HG03432 (cell line): ENCODE data around the gene HYOU1.
A peak's percentile ranks its signal among the peaks of the same experiment; 100 is the strongest.
"Not testable (repeated sequence)": the region's sequence is repeated elsewhere in the genome, so short reads cannot be mapped to it uniquely, and the experiment has no call there.

ENCODE experiments used
- ATAC-seq: cut with Tn5 transposase; IDR thresholded peaks from one replicate; pipeline ENCODE4 v1.9.1; 2021; ENCODE audit warnings: mild to moderate bottlenecking, moderate library complexity; ENCODE audit not compliant: unreplicated experiment

The HYOU1 gene

DNA sequence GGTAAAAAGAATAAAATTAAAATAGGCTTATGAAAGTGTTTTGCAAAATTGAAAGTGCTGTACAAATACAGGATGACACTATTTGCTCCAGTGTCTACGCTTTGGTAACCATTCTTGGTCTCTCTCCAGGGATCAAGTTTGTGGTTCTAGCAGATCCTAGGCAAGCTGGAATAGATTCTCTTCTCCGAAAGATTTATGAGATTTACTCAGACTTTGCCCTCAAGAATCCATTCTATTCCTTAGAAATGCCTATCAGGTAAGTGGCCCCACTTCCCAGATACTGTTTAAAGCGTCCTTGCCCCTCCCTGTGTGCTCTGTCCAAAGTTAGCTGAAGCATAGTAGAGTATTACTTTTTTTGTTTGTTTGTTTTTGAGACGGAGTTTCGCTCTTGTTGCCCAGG is 35.4 kb downstream of the HYOU1 start:
- ATAC-seq = no peak

DNA sequence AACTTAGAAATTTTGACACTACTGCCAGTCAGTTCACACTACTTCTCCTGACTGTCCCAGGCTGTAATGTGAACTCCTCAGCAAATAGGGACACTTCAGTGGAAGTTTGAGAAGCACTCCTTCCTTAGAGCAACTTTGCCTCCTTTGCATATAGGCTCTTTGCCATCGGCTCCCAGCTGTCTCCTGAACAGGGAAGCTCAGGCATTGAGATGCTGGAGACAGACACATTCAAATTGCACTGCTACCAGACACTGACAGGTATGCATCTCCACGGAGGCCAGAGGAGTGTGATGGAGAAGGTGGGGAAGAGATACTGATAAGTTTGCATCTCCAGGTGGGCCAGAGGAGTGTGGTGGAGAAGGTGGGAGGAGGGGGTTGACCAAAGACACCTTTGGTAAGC is 37.0 kb downstream of the HYOU1 start:
- no peak for ATAC-seq

DNA sequence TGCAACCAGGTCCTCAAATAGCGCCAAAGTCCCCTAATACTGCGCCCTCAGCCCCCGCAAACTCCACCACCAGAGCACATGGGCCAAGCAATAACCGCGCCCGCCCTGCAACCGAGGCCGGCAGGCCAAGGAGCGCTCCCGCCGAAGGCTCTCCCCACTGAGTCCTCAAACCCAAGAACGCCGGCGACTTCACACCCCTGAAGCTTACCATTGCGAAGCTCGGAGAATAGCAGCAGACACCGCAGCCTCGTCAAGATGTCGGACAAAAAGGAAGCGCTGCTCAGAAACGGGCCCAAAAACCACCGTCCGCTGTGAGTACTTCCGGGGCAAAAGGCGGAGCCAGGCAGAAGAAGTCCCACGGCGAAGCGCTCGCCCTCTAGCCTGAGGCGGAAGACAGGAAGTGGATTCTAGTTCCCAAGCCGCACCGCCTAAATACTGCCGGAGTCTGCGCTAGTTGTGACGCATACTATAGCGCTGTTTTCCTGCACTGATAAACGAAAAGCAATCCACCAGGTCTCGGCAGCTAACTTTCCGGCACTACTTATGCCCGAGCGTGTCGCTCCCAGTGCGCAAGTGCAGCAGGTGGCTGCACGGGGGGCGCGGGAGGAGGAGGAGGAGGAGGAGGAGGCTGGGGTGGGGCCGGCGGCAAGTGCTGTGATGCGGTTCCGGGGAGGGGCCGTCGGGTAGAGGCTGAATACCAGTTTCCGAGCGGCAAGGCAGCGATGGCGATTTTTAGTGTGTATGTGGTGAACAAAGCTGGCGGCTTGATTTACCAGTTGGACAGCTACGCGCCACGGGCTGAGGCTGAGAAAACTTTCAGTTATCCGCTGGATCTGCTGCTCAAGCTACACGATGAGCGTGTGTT is 38.7 kb downstream of the HYOU1 start, which contains the start of the genes RPS25 and TRAPPC4:
RPS25 (minus strand) TSS at position 270 of the 865 bp plus-strand sequence; CDS start at position 211, 59 bp downstream.
TRAPPC4 (plus strand) TSS at position 693 of the 865 bp plus-strand sequence; CDS start at position 723, 30 bp downstream.
- ATAC-seq = peak; percentile 89

DNA sequence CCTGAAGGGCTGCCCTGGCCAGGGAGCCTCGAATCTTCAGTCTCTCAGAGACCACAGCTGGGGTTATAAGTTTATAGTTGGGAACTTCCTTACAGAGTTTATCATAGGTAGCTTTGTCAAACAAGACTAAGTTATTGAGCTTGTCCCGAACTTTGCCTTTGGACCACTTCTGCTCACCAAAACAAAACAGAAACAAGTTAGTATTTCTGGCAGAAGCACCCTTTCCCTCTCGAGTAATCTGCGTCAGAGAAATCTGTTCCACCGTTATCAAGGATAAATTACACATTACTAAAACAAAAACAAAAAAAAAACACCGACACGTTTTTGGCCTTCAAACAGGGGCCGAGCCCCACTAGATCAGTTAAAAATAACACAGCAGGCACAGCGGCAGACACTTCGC is 39.6 kb downstream of the HYOU1 start:
- not testable (repeated sequence) for ATAC-seq

DNA sequence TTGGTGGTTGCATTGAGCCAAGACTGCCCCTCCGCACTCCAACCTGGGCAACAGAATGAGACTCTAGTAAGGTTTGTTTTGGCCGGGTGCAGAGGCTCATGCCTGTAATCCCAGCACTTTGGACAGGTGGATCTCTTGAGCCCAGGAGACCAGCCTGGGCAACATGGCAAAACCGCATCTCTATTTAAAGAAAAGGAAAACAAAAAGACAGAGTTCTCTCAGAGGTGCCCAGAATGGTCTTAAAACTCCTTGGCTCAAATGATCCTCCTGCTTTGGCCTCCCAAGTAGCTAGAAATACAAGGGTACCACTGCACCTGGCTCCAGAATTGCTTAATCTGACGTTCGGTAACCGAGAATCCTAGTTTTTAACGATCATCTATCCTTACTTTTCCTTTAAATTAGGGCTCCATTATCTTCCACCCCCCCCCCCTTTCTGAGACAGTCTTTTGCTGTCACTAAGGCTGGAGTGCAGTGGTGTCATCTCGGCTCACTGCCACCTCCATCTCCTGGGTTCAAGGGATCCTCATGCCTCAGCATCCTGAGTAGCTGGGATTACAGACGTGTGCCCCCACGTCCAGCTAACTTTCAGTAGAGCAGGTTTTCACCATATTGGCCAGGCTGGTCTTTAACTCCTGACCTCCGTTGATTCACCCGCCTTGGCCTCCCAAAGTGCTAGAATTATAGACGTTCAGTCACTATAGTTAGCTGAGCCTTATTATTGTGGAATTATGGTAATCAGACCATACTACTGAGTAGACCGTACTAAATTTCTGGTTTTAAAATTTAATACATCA is 40.6 kb downstream of the HYOU1 start:
- ATAC-seq = no peak

DNA sequence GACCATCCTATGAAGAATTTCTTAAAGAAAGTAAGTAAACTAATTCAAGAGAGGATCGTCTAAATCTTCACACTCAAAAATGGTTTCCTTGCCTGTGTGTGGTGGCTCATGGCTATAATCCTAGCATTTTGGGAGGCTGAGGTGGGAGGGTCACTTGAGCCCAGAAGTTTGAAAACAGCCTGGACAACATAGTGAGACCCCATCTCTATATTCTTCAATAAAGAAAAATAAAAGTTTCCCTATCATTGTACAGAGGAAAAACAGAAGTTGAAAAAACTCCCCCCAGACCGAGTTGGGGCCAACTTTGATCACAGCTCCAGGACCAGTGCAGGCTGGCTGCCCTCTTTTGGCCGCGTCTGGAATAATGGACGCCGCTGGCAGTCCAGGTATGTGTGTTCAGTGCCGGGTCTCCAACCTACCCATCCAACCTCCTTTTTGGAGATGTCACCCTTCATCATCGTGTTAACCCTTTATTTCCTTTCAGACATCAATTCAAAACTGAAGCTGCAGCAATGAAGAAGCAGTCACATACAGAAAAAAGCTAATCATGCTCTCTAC is 41.9 kb downstream of the HYOU1 start:
- ATAC-seq = no peak

DNA sequence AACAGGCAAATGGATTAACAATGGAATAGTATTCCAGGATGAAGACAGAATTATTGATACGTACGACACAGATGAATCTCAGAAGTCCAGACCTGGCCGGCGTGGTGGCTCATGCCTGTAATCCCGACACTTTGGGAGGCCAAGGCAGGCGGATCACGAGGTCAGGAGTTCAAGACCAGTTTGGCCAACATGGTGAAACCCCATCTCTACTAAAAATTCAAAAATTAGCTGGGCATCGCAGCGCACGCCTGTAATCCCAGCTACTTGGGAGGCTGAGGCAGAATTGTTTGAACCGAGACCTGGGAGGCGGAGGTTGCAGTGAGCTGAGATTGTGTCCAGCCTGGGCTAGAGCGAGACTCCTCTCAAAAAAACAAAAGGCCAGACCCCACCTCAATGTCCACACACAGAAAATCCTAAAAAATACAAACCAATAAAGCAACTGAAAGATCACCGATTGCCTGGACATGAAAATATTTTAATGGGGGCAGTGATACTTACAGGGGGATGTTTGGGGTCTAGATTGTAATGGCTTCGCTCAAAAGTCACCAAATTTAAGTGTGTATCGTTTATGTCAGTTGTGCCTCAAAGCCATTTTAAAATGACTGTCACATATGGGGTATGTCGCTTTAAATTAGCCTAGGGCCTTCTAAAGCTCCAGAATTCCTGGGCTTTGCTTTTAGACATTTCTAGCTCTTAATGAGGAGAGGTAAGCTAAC is 42.6 kb downstream of the HYOU1 start:
- ATAC-seq = no peak

DNA sequence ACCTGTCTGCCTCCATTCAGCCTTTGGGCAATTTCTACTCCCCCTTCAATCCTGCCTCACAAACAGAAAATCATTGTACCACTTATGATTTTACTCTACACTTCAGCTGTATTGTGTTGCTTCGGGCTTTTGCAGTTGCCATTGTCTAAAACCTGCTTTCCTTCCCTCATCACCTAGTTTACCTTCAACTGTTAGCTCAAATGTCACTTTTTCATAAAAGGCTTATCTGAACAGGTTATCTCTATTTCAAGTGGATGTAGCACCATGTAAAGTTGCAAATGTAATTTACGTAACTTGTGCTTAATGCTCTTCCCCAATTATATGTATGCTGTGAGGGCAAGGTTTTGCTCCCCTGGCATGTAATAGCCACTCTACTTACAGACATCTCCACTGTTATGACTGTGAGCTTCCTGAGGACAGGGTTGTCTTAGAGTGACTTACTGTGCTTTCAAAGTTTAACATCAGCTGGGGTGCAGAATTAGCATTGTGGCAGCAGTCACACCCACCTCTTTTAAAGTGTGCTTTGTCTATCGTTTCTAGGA is 44.3 kb downstream of the HYOU1 start:
- no peak for ATAC-seq

DNA sequence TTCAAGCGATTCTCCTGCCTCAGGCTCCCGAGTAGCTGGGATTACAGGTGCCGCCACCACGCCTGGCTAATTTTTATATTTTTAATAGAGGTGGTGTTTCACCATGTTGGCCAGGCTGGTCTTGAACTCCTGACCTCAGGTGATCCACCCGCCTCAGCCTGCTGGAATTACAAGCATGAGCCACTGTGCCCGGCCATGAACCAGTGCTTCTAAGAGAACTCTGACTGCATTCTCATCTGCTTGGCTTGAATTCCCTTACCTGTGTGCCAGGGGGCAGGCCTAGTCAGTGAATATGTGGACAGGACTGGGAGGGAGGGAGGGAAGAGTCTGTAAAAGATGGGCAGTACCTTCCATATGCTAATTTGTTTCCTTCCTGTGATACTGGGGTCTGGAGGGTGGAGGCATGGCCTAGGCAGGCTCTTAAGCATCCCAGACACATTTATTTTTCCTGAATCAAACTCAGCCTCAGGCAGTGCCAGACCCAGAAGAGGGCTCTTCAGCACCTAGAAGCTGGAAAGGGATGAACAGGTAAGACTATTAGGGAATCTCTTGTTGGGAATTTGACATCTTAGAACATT is 45.4 kb downstream of the HYOU1 start:
- no peak for ATAC-seq

DNA sequence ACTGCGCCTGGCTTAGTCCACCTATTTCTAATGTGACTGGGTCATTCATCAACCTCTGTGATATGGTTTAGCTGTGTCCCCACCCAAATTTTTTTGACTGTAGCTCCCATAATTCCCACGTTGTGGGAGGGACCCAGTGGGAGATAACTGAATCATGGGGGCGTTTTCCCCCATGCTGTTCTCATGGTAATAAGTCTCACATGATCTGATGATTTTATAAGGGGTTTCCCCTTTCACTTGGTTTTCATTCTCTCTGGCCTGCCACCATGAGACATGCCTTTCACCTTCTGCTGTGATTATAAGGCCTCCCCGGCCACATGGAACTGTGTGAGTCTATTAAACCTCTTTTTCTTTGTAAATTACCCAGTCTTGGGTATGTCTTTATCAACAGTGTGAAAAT is 50.3 kb downstream of the HYOU1 start:
- ATAC-seq = no peak

DNA sequence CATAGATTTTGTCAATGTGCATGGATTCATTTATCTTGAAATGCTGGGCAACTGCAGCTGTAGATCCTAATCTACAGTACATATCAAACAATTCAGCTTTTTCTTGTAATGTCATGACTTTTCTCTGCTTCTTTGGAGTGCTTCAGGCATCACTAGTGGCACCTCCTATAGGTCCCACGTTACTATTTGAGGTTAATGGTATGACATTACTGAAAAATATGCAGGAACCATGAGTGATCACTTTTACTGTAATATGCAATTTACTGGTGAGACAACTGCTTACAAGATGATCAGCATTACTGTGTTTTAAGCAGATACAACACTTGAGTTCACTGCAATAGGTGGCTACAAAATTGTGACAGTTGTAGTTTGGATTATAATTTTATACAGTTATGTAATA is 56.1 kb downstream of the HYOU1 start:
- no peak for ATAC-seq

DNA sequence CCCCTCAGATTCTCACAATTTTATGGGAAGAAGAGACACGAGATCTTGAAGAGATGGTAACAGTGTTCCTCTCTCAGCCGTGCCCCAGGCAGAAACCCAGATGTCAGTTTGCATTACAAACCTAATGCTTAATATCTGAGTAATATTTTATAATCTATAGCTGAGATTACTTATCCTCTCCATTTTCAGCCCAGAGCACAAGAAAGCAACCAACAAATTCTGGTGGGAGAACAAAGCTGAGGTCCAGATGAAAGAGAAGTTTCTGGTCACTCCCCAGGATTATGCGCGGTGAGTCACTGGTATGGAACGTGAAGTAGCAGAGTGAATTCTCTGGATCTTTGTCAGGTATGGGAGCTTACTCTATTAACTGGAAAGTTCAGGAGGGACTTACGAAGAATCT is 58.2 kb downstream of the HYOU1 start:
- ATAC-seq = no peak

DNA sequence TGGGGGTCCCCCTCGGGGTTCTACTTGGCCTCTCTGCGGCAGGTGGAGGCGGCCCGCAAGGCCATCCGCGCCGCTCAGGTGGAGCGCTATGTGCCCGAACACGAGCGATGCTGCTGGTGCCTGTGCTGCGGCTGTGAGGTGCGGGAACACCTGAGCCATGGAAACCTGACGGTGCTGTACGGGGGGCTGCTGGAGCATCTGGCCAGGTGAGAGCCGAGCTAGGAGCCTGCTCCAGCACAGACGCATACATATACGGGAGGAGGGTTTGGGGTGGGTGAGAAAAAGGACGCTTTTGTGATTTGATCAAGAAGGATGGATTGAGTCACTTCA is 58.7 kb downstream of the HYOU1 start:
- no peak for ATAC-seq

DNA sequence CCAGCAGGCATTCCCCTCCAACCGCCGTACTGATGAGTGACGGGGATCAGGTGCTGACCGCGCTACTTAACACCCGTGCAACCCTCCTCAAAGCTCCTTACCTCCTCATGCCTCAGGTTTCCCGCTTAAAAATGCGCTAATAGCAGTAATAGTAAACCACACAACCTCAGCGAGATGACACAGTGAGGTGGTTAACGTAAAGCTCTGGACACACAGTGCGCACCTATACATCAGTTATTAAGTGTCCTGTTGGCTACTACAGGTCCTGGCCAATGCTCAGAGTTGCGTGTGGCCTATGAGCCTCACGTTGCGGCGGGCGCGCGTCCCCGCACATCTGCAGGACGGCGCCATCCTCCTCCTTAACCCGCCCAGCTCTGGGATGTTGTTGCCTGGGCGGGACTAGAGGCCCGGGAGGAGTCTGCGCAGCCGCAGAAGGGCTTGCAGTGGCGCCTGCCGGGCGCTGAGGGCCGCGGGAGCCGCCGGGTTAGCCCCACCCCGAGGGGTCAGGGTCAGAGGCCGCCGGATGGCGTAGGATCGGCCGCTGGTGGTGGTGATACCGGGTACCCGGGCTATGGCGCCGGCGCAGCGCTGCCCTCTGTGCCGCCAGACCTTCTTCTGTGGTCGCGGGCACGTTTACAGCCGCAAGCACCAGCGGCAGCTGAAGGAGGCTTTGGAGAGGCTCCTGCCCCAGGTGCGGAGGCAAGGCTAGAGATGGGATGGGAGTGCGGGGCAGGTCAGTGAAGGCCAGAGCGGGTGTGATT is 59.2 kb downstream of the HYOU1 start, which contains the start of gene CENATAC:
CENATAC (plus strand) TSS at position 512 of the 761 bp plus-strand sequence; CDS start at position 572, 60 bp downstream.
- ATAC-seq = peak; percentile 92

DNA sequence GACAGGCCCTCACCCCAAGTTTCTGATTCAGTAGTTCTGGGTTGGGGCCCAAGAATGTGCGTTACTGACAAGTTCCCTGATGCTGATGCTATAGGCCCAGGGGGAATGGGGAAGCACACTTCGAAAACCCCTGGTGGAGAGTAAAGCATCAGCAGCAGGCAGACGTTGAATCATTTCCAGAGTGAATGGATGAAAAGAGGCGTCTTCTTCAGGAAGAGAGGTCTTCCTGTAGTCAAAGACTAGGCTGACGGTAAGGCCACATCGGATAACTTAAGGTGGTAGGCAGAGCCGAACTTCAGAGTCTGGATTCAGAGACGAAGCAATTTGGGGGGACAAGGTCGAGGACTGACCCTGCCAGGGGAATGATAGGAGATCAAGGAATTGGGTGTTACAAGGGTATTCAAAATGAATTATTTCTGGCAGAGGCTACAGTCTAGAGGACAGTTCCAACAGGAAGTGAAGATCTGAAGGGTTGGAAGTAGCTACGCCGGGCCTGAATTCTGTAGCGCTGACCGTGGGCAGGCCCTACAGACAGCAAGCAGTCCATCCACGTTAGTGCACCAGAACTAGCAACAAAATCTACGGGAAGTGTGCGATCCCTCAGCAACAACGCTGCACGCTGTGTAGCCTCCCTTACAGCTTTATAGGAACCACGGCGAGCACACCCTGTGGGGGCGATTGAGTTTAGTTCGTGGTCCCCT is 59.9 kb downstream of the HYOU1 start:
- ATAC-seq = peak; percentile 19
